ENCODE results near the gene THBD. TPM values are rescaled to one million over a fixed set of nuclear protein-coding genes. Genes with fewer than 3 reads are reported as not detected.

THBD gene
- total and polyA plus RNA-seq, 2 of the 4 experiments (the other 2 are of a cell fraction) = 0.07 TPM; not detected in 1

- Histone ChIP-seq H2AK9ac (replicated peaks; ENCODE audit: low read depth, low read length, poor library complexity) (no peak overlapping the region), H4K20me1 (ENCODE audit: insufficient read depth, low read length) (no peaks in the 10 kb centered on the region), H3K36me3 (ENCODE audit: control insufficient read depth, insufficient read depth, low read length) (no peaks in the 10 kb centered on the region), H3K79me1 (ENCODE audit: low read depth in 1 of 2, low read length in 2 of 2) (no peaks in the 10 kb centered on the region), H3K9ac (ENCODE audit: low read depth, low read length) (no peak overlapping the region), H4K8ac (ENCODE audit: low read depth in 2 of 2, low read length in 2 of 2) (no peak overlapping the region), H2BK20ac (ENCODE audit: low read depth, low read length) (no peak overlapping the region), H3K27ac (ENCODE audit: insufficient read depth, low read length) (no peak overlapping the region), H3K56ac (ENCODE audit: extremely low read depth, insufficient read depth, low read length) (no peak overlapping the region), H2BK120ac (ENCODE audit: low read depth, low read length) (no peak overlapping the region), H4K91ac (ENCODE audit: insufficient read depth, low read depth, low read length) (no peak overlapping the region), H3K27me3 (ENCODE audit: control insufficient read depth, insufficient read depth, low read length) (0 out of 2 replicates have a peak, but pooled peaks cover 1% of the 10 kb centered on the region), H3K4me1 (ENCODE audit: control insufficient read depth, insufficient read depth, low read length) (no peaks in the 10 kb centered on the region), H2AFZ (replicated peaks; ENCODE audit: low read length, poor library complexity) (no peak overlapping the region), H3K14ac (replicated peaks; ENCODE audit: low read depth, low read length) (no peak overlapping the region), H2BK5ac (ENCODE audit: low read depth, low read length, poor library complexity, severe bottlenecking) (no peak overlapping the region), H3K9me1 (ENCODE audit: insufficient read depth, low read length) (no peaks in the 10 kb centered on the region), H3K4ac (ENCODE audit: low read depth, low read length) (no peak overlapping the region), H2AK5ac (ENCODE audit: low read depth, low read length) (no peak overlapping the region), H3K4me3 (ENCODE audit: insufficient read depth, low read depth, low read length) (no peak overlapping the region), H3K4me2 (ENCODE audit: low read depth, low read length) (no peak overlapping the region), H3K9me3 (ENCODE audit: control insufficient read depth, insufficient read depth, low read length) (no peaks in the 10 kb centered on the region), H3K23ac (ENCODE audit: low read depth, low read length) (no peak overlapping the region), H2BK15ac (ENCODE audit: low read depth, low read length) (no peak overlapping the region), H3K18ac (ENCODE audit: low read depth, low read length) (no peak overlapping the region), H4K5ac (ENCODE audit: low read depth, low read length) (no peak overlapping the region)
- no TSS peak for BruUV-seq (replicated peaks)
- dilution Hi-C loops (cut with HindIII; ENCODE audit: low sequenced_read_pairs, unreplicated experiment) = no loop called here
- CTCF ChIA-PET = no interaction called here
- no peak for TF ChIP-seq RFX5 (IDR thresholded peaks at IDR 0.05; ENCODE audit: low read depth, low read length)
- no peak for TF ChIP-seq POLR2A (IDR thresholded peaks at IDR 0.05; ENCODE audit: low read depth, low read length)
- no peak for TF ChIP-seq MXI1 (IDR thresholded peaks at IDR 0.05; ENCODE audit: borderline replicate concordance, low read depth, low read length)
- TF ChIP-seq CHD1 (IDR thresholded peaks at IDR 0.05; ENCODE audit: low read depth, low read length) = no peak
- TF ChIP-seq CEBPB (IDR thresholded peaks at IDR 0.05; ENCODE audit: low read depth, low read length) = no peak
- TF ChIP-seq RCOR1 (IDR thresholded peaks at IDR 0.05; ENCODE audit: insufficient replicate concordance, low read length) = no peak
- TF ChIP-seq, protein P1, sequence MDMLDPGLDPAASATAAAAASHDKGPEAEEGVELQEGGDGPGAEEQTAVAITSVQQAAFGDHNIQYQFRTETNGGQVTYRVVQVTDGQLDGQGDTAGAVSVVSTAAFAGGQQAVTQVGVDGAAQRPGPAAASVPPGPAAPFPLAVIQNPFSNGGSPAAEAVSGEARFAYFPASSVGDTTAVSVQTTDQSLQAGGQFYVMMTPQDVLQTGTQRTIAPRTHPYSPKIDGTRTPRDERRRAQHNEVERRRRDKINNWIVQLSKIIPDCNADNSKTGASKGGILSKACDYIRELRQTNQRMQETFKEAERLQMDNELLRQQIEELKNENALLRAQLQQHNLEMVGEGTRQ (IDR thresholded peaks at IDR 0.05; ENCODE audit: low read depth, low read length) = no peak
- no peak for TF ChIP-seq FOS (IDR thresholded peaks at IDR 0.05; ENCODE audit: low read depth, low read length)
- TF ChIP-seq MAFK (IDR thresholded peaks at IDR 0.05; ENCODE audit: low read depth, low read length) = no peak
- no peak for TF ChIP-seq CTCF (conservative IDR thresholded peaks at IDR 0.05; ENCODE audit: low read depth, low read length)
- no peak for TF ChIP-seq NFE2L2 (IDR thresholded peaks at IDR 0.05; ENCODE audit: low read depth, low read length)
- TF ChIP-seq SMC3 (IDR thresholded peaks at IDR 0.05; ENCODE audit: low read depth, low read length) = no peak
- no peak for TF ChIP-seq BHLHE40 (IDR thresholded peaks at IDR 0.05; ENCODE audit: low read depth, low read length)
- no peak for TF ChIP-seq RAD21 (IDR thresholded peaks at IDR 0.05; ENCODE audit: low read length)
- no peak for TF ChIP-seq MAZ (IDR thresholded peaks at IDR 0.05; ENCODE audit: borderline replicate concordance, low read depth, low read length)
- TF ChIP-seq ELK1 (IDR thresholded peaks at IDR 0.05; ENCODE audit: borderline replicate concordance, low read depth, low read length) = no peak
- 20% methylated on average over 1 of the region's 11 CpGs; no CpG with 5 or more reads in 1 of the 2 experiments for WGBS, 2 experiments (ENCODE audit: extremely low coverage in 2 of 2, insufficient read length in 1 of 2)
- in situ Hi-C loops (cut with MboI; ENCODE audit: low sequenced_read_pairs) = no loop called here
- DNase-seq = no peak
- intact Hi-C loops (cut with micrococcal nuclease) = no loop called here
- POLR2A ChIA-PET (ENCODE audit: unreplicated experiment) = no interaction called here
- no peak for ATAC-seq (ENCODE audit: low read depth)
These were observed 38.3 kb downstream of the THBD start for GRCh38 chr20:23011008-23011721.
